ENCODE data around the gene DIO2. TPM values are rescaled to one million over a fixed set of nuclear protein-coding genes. Genes with fewer than 3 reads are reported as not detected.

DIO2 gene
- polyA plus RNA-seq, 2 of the 4 experiments (the other 2 are of a cell fraction) = 35.3 to 72.5 TPM

- DNase-seq (ENCODE audit: low read depth in 1 of 2, low spot score in 1 of 2) (peak; percentile 54 to 87), FAIRE-seq (no peak), ATAC-seq (peak in 1 of 2 experiments; percentile 15; a peak in 3 of 6 replicates)
- H3K4me3 ChIP-seq = peak overlapping the region; percentile 46
- no peaks in the 10 kb centered on the region for H3K9me3 ChIP-seq
- H3K4me1 ChIP-seq = peaks cover 69% of the 10 kb centered on the region
- 2% methylated on average over 5 of the region's 5 CpGs for WGBS (ENCODE audit: missing lambda C conversion rate)
- POLR2A ChIA-PET = interaction anchor here (0.6 kb wide), 1 partner anchor 545 kb away, joined by 6 read pairs; no protein-coding TSS in a partner anchor
- TF ChIP-seq RFX5 (IDR thresholded peaks at IDR 0.05) = no peak
- no peak for TF ChIP-seq HOXB13 (CRISPR knock-in tag; IDR thresholded peaks at IDR 0.05; ENCODE audit: low read depth)
- TF ChIP-seq SMC3 (IDR thresholded peaks at IDR 0.05) = peak; percentile 37; the same call in 1 of the 3 replicates
- peak; percentile 39; the same call in 1 of the 3 replicates for TF ChIP-seq BCL3 (IDR thresholded peaks at IDR 0.05)
- TF ChIP-seq POLR2A (IDR thresholded peaks at IDR 0.05; ENCODE audit: low read length) = peak; percentile 39
- no peak for TF ChIP-seq MAZ (IDR thresholded peaks at IDR 0.05; ENCODE audit: borderline replicate concordance, low read depth, low read length)
- peak; percentile 6 to 51 for TF ChIP-seq RAD21 (conservative IDR thresholded peaks at IDR 0.05 in 1 of 2, IDR thresholded peaks at IDR 0.05 in 1 of 2)
- TF ChIP-seq POLR2AphosphoS2 (conservative IDR thresholded peaks at IDR 0.05; ENCODE audit: low read length) = no peak
- no peak for TF ChIP-seq MAFK (IDR thresholded peaks at IDR 0.05; ENCODE audit: partially characterized antibody)
- no peak for TF ChIP-seq ESRRA (IDR thresholded peaks at IDR 0.05; ENCODE audit: borderline replicate concordance, low read length)
- 0 out of 2 replicates have a peak, but pooled peaks have one; percentile 45 for TF ChIP-seq TP53 (CRISPR knock-in tag; IDR thresholded peaks at IDR 0.05)
- no peak for TF ChIP-seq FOSL2 (IDR thresholded peaks at IDR 0.05)
- peak; percentile 30; the same call in 1 of the 2 replicates for TF ChIP-seq FOSL2 (CRISPR knock-in tag; IDR thresholded peaks at IDR 0.05)
- peak; percentile 66 to 70; a peak in 3 of 5 replicates for TF ChIP-seq EP300 (IDR thresholded peaks at IDR 0.05)
- TF ChIP-seq JUN (IDR thresholded peaks at IDR 0.05) = peak; percentile 63 to 65; a peak in 4 of 5 replicates
- no peak for TF ChIP-seq ZC3H11A (IDR thresholded peaks at IDR 0.05)
- TF ChIP-seq MAX (IDR thresholded peaks at IDR 0.05) = no peak; the same call in 1 of the 2 replicates
- TF ChIP-seq USF2 (IDR thresholded peaks at IDR 0.05) = no peak
- TF ChIP-seq CEBPB (IDR thresholded peaks at IDR 0.05) = peak; percentile 51 to 92; a peak in 3 of 4 replicates
- no peak for TF ChIP-seq CBX8 (IDR thresholded peaks at IDR 0.05)
- TF ChIP-seq JUNB (IDR thresholded peaks at IDR 0.05) = peak; percentile 49
- no peak for TF ChIP-seq ZSCAN20 (CRISPR knock-in tag; IDR thresholded peaks at IDR 0.05)
- peak; percentile 34; the same call in 1 of the 2 replicates for TF ChIP-seq RARB (CRISPR knock-in tag; IDR thresholded peaks at IDR 0.05)
- no peak for TF ChIP-seq RCOR1 (IDR thresholded peaks at IDR 0.05; ENCODE audit: low read depth, low read length)
- TF ChIP-seq GATA3 (IDR thresholded peaks at IDR 0.05; ENCODE audit: borderline replicate concordance) = peak; percentile 99
- peak overlapping the region; percentile 80 to 84 for H3K27ac ChIP-seq
- CTCF ChIA-PET = no interaction called here
- peak overlapping the region; percentile 84 for H3K4me2 ChIP-seq
These were observed 706 bp upstream of the DIO2 start for GRCh38 chr14:80212023-80212397.

GRCh38 chr14:80208461-80208860 is 2.8 kb downstream of the DIO2 start:
- DNase-seq (ENCODE audit: low read depth in 1 of 2, low spot score in 1 of 2) (peak in 1 of 2 experiments; percentile 48), FAIRE-seq (no peak), ATAC-seq (0 out of 6 replicates have a peak, but pooled peaks of 1 of the 2 experiments have one; percentile 4)
- H3K4me3 ChIP-seq = 0 out of 3 replicates have a peak overlapping the region, but pooled peaks have one; percentile 13
- CTCF ChIA-PET = interaction anchor here (3.1 kb wide), 1 partner anchor 152 kb away, joined by 14 read pairs; no protein-coding TSS in a partner anchor
- H3K27ac ChIP-seq = peak overlapping the region; percentile 31 to 53; a peak in 5 of 6 replicates
- H3K4me2 ChIP-seq = peak overlapping the region; percentile 84
- POLR2A ChIA-PET = no interaction called here
- TF ChIP-seq USF2 (IDR thresholded peaks at IDR 0.05) = peak; percentile 39; the same call in 1 of the 2 replicates
- TF ChIP-seq CHD2 (IDR thresholded peaks at IDR 0.05; ENCODE audit: low read length, partially characterized antibody) = no peak
- peaks cover 51% of the 10 kb centered on the region for H3K4me1 ChIP-seq
- no peaks in the 10 kb centered on the region for H3K9me3 ChIP-seq
- 6% methylated on average over 1 of the region's 1 CpG for WGBS (ENCODE audit: missing lambda C conversion rate)
